HEK293 (cell line): Measurements from ENCODE around the gene ZNHIT3.

ENCODE experiments used
- PRDM1 ChIP-seq: fragments of 450-650 bp; formaldehyde crosslinking; IDR thresholded peaks from 2 replicates; pipeline ENCODE4; 2016; ENCODE audit warnings: missing biosample characterization, missing genetic modification characterization
- REPIN1 ChIP-seq: fragments of 450-650 bp; formaldehyde crosslinking; IDR thresholded peaks from 2 replicates; pipeline ENCODE4 v1.5.1; 2017; ENCODE audit warnings: missing biosample characterization, missing genetic modification characterization, low read depth
- SP7 ChIP-seq: fragments of 450-650 bp; formaldehyde crosslinking; IDR thresholded peaks from 2 replicates; pipeline ENCODE4 v1.5.1; 2016; ENCODE audit warnings: missing biosample characterization, missing genetic modification characterization
- ZBTB17 ChIP-seq: fragments of 450-650 bp; formaldehyde crosslinking; IDR thresholded peaks from 2 replicates; pipeline ENCODE4 v1.5.1; 2016; ENCODE audit warnings: missing biosample characterization, missing genetic modification characterization
- ZEB2 ChIP-seq: fragments of 450-650 bp; formaldehyde crosslinking; IDR thresholded peaks from 2 replicates; pipeline ENCODE4 v1.5.1; 2016; ENCODE audit warnings: missing biosample characterization, missing genetic modification characterization
- ZFHX2 ChIP-seq: fragments of 450-650 bp; formaldehyde crosslinking; conservative IDR thresholded peaks from 2 replicates; pipeline ENCODE4 v1.5.1; 2016; ENCODE audit warnings: missing biosample characterization, missing genetic modification characterization
- ZFP69B ChIP-seq: fragments of 450-650 bp; formaldehyde crosslinking; IDR thresholded peaks from 2 replicates; pipeline ENCODE4 v1.5.1; 2016; ENCODE audit warnings: missing biosample characterization, missing genetic modification characterization
- ZNF211 ChIP-seq: fragments of 450-650 bp; formaldehyde crosslinking; IDR thresholded peaks from 2 replicates; pipeline ENCODE4 v1.5.1; 2016; ENCODE audit warnings: low read depth, missing biosample characterization, missing genetic modification characterization
- ZNF239 ChIP-seq: fragments of 450-650 bp; formaldehyde crosslinking; IDR thresholded peaks from 2 replicates; pipeline ENCODE4 v1.5.1; 2016; ENCODE audit warnings: missing biosample characterization, missing genetic modification characterization
- ZNF302 ChIP-seq: fragments of 450-650 bp; formaldehyde crosslinking; IDR thresholded peaks from 2 replicates; pipeline ENCODE4 v1.5.1; 2016; ENCODE audit warnings: missing biosample characterization, missing genetic modification characterization, low read depth
- ZNF335 ChIP-seq: fragments of 450-650 bp; formaldehyde crosslinking; conservative IDR thresholded peaks from 2 replicates; pipeline ENCODE4 v1.5.1; 2016; ENCODE audit warnings: missing biosample characterization, missing genetic modification characterization
- ZNF391 ChIP-seq: fragments of 450-650 bp; formaldehyde crosslinking; IDR thresholded peaks from 2 replicates; pipeline ENCODE4 v1.5.1; 2016; ENCODE audit warnings: low read depth, missing biosample characterization, missing genetic modification characterization, borderline replicate concordance
- ZNF48 ChIP-seq: fragments of 450-650 bp; formaldehyde crosslinking; IDR thresholded peaks from 2 replicates; pipeline ENCODE4 v1.5.1; 2016; ENCODE audit warnings: missing biosample characterization, missing genetic modification characterization
- ZNF558 ChIP-seq: fragments of 450-650 bp; formaldehyde crosslinking; IDR thresholded peaks from 2 replicates; pipeline ENCODE4 v1.5.1; 2016; ENCODE audit warnings: missing biosample characterization, missing genetic modification characterization
- ZNF571 ChIP-seq: fragments of 450-650 bp; formaldehyde crosslinking; IDR thresholded peaks from 2 replicates; pipeline ENCODE4 v1.5.0; 2017; ENCODE audit warnings: missing biosample characterization, missing genetic modification characterization
- ZNF580 ChIP-seq: fragments of 450-650 bp; formaldehyde crosslinking; IDR thresholded peaks from 2 replicates; pipeline ENCODE4 v1.5.1; 2016; ENCODE audit warnings: missing biosample characterization, missing genetic modification characterization
- ZNF664 ChIP-seq: fragments of 450-650 bp; formaldehyde crosslinking; IDR thresholded peaks from 2 replicates; pipeline ENCODE4 v1.5.1; 2016; ENCODE audit warnings: missing biosample characterization, missing genetic modification characterization
- ZNF768 ChIP-seq: fragments of 450-650 bp; formaldehyde crosslinking; IDR thresholded peaks from 2 replicates; pipeline ENCODE4 v1.5.1; 2018; ENCODE audit warnings: missing biosample characterization, mild to moderate bottlenecking, missing genetic modification characterization
- ZNF792 ChIP-seq: fragments of 450-650 bp; formaldehyde crosslinking; IDR thresholded peaks from 2 replicates; pipeline ENCODE4 v1.5.1; 2016; ENCODE audit warnings: missing biosample characterization, missing genetic modification characterization
- ZXDB ChIP-seq: fragments of 450-650 bp; formaldehyde crosslinking; IDR thresholded peaks from 2 replicates; pipeline ENCODE4 v1.5.1; 2016; ENCODE audit warnings: missing biosample characterization, missing genetic modification characterization
- TF ChIP-seq, protein P1 (sequence below): fragments of 450-650 bp; formaldehyde crosslinking; IDR thresholded peaks from 2 replicates; pipeline ENCODE4 v1.5.1; 2017; ENCODE audit warnings: missing biosample characterization, missing genetic modification characterization
- TF ChIP-seq, protein P2 (sequence below): fragments of 450-650 bp; formaldehyde crosslinking; IDR thresholded peaks from 2 replicates; pipeline ENCODE4 v1.5.1; 2016; ENCODE audit warnings: missing biosample characterization, missing genetic modification characterization
- TF ChIP-seq, protein P3 (sequence below): fragments of 450-650 bp; formaldehyde crosslinking; IDR thresholded peaks from 2 replicates; pipeline ENCODE4 v1.5.1; 2016; ENCODE audit warnings: missing biosample characterization, missing genetic modification characterization

Gene ZNHIT3

DNA sequence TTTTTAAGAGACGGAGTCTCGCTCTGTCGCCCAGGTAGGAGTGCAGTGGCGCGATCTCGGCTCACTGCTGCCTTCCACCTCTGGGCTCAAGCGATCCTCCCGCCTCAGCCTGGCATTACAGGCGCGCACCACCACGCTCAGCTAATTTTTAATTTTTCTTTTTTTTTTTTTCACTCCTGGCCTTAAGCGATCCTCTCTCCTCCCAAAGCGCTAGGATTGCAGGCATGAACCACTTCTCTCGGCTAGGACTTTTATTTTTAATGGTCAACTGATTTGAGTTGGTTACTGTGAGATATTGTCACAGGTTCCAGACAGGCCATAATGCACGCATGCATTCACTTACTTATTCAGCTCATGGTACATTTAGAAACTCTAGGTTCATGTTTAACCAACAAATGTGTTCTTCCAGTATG lies 49.2 kb downstream of the ZNHIT3 start (continued):
- TF ChIP-seq, protein P1, sequence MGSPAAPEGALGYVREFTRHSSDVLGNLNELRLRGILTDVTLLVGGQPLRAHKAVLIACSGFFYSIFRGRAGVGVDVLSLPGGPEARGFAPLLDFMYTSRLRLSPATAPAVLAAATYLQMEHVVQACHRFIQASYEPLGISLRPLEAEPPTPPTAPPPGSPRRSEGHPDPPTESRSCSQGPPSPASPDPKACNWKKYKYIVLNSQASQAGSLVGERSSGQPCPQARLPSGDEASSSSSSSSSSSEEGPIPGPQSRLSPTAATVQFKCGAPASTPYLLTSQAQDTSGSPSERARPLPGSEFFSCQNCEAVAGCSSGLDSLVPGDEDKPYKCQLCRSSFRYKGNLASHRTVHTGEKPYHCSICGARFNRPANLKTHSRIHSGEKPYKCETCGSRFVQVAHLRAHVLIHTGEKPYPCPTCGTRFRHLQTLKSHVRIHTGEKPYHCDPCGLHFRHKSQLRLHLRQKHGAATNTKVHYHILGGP (tag by site-specific recombination), result no peak
- peak; percentile 82; the same call in 1 of the 2 replicates for TF ChIP-seq ZNF335 (tag by site-specific recombination)
- 0 out of 2 replicates have a peak, but pooled peaks have one; percentile 20 for TF ChIP-seq ZNF768 (tag by site-specific recombination)
- no peak for TF ChIP-seq ZXDB
- TF ChIP-seq ZNF239 (tag by site-specific recombination), result 0 out of 2 replicates have a peak, but pooled peaks have one; percentile 41
- 0 out of 2 replicates have a peak, but pooled peaks have one; percentile 10 for TF ChIP-seq PRDM1 (tag by site-specific recombination)
- TF ChIP-seq ZFHX2 (tag by site-specific recombination), result 0 out of 2 replicates have a peak, but pooled peaks have one; percentile 4
- no peak for TF ChIP-seq ZNF571 (tag by site-specific recombination)
- peak; percentile 49; the same call in 1 of the 2 replicates for TF ChIP-seq ZNF391 (tag by site-specific recombination)
- TF ChIP-seq ZNF211, result no peak
- TF ChIP-seq, protein P2, sequence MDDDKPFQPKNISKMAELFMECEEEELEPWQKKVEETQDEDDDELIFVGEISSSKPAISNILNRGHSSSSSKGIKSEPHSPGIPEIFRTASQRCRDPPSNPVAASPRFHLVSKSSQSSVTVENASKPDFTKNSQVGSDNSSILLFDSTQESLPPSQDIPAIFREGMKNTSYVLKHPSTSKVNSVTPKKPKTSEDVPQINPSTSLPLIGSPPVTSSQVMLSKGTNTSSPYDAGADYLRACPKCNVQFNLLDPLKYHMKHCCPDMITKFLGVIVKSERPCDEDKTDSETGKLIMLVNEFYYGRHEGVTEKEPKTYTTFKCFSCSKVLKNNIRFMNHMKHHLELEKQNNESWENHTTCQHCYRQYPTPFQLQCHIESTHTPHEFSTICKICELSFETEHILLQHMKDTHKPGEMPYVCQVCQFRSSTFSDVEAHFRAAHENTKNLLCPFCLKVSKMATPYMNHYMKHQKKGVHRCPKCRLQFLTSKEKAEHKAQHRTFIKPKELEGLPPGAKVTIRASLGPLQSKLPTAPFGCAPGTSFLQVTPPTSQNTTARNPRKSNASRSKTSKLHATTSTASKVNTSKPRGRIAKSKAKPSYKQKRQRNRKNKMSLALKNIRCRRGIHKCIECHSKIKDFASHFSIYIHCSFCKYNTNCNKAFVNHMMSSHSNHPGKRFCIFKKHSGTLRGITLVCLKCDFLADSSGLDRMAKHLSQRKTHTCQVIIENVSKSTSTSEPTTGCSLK (tag by site-specific recombination), result 0 out of 2 replicates have a peak, but pooled peaks have one; percentile 59
- no peak; the same call in 1 of the 2 replicates for TF ChIP-seq ZEB2 (tag by site-specific recombination)
- TF ChIP-seq ZNF302 (tag by site-specific recombination), result no peak
- no peak for TF ChIP-seq ZNF48 (tag by site-specific recombination)
- peak; percentile 58 for TF ChIP-seq ZBTB17
- peak; percentile 58; the same call in 1 of the 2 replicates for TF ChIP-seq SP7 (tag by site-specific recombination)
- TF ChIP-seq ZNF792 (tag by site-specific recombination), result peak; percentile 62; the same call in 1 of the 2 replicates
- peak; percentile 72; the same call in 1 of the 2 replicates for TF ChIP-seq ZNF664 (tag by site-specific recombination)
- peak; percentile 24; the same call in 1 of the 2 replicates for TF ChIP-seq REPIN1 (tag by site-specific recombination)
- TF ChIP-seq ZFP69B (tag by site-specific recombination), result 0 out of 2 replicates have a peak, but pooled peaks have one; percentile 70
- 0 out of 2 replicates have a peak, but pooled peaks have one; percentile 73 for TF ChIP-seq ZNF558 (tag by site-specific recombination)
- TF ChIP-seq ZNF580, result peak; percentile 87
- TF ChIP-seq, protein P3, sequence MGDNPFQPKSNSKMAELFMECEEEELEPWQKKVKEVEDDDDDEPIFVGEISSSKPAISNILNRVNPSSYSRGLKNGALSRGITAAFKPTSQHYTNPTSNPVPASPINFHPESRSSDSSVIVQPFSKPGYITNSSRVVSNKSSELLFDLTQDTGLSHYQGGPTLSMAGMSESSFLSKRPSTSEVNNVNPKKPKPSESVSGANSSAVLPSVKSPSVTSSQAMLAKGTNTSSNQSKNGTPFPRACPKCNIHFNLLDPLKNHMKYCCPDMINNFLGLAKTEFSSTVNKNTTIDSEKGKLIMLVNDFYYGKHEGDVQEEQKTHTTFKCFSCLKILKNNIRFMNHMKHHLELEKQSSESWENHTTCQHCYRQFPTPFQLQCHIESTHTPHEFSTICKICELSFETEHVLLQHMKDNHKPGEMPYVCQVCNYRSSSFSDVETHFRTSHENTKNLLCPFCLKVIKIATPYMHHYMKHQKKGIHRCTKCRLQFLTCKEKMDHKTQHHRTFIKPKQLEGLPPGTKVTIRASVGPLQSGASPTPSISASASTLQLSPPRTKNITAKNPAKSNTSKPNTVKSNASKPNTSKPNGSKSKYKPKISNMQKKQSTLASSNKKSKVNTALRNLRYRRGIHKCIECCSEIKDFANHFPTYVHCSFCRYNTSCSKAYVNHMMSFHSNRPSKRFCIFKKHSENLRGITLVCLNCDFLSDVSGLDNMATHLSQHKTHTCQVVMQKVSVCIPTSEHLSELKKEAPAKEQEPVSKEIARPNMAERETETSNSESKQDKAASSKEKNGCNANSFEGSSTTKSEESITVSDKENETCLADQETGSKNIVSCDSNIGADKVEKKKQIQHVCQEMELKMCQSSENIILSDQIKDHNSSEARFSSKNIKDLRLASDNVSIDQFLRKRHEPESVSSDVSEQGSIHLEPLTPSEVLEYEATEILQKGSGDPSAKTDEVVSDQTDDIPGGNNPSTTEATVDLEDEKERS (tag by site-specific recombination), result peak; percentile 100
